Loucy (cell line): ENCODE measurements around the gene CBLL1.

Source experiments
- H2AFZ ChIP-seq: fragments of 200-600 bp; sonication (generic); 2 replicates; pipeline ENCODE4 v1.6.0; 2016; ENCODE audit warnings: antibody characterized with exemption, mild to moderate bottlenecking, low read length, moderate library complexity
- H3F3A ChIP-seq: fragments of 200-600 bp; 2 replicates; pipeline ENCODE4 v1.6.0; 2016; ENCODE audit warnings: antibody characterized with exemption, low read depth, mild to moderate bottlenecking
- H3K27me3 ChIP-seq: fragments of 200-600 bp; sonication (generic); 2 replicates; pipeline ENCODE4 v1.6.1; 2014; ENCODE audit warnings: low read length, mild to moderate bottlenecking; ENCODE audit not compliant: insufficient read depth, poor library complexity, severe bottlenecking
- H3K36me3 ChIP-seq: fragments of 200-600 bp; sonication (generic); 2 replicates; pipeline ENCODE4 v1.6.1; 2016; ENCODE audit warnings: low read length; ENCODE audit not compliant: insufficient read depth
- H3K4me1 ChIP-seq: fragments of 200-600 bp; sonication (generic); 2 replicates; pipeline ENCODE4 v1.5.1; 2014; ENCODE audit warnings: low read length, mild to moderate bottlenecking; ENCODE audit not compliant: insufficient read depth, poor library complexity, severe bottlenecking
- H3K4me2 ChIP-seq: fragments of 200-600 bp; sonication (generic); 2 replicates; pipeline ENCODE4 v1.6.0; 2014; ENCODE audit warnings: antibody characterized with exemption, low read length, low read depth, mild to moderate bottlenecking; ENCODE audit not compliant: poor library complexity, severe bottlenecking
- H3K4me3 ChIP-seq: fragments of 200-600 bp; sonication (generic); 2 replicates; pipeline ENCODE4 v1.5.1; 2014; ENCODE audit warnings: low read length, mild to moderate bottlenecking, mixed read lengths; ENCODE audit not compliant: poor library complexity, severe bottlenecking
- H3K79me2 ChIP-seq: fragments of 200-600 bp; sonication (generic); 2 replicates; pipeline ENCODE4 v1.6.1; 2014; ENCODE audit warnings: low read length; ENCODE audit not compliant: insufficient read depth
- H3K9ac ChIP-seq: fragments of 200-600 bp; sonication (generic); 2 replicates; pipeline ENCODE4 v1.6.0; 2014; ENCODE audit warnings: mild to moderate bottlenecking, low read depth, low read length, moderate library complexity; ENCODE audit not compliant: poor library complexity, severe bottlenecking
- H3K9me2 ChIP-seq: fragments of 200-600 bp; sonication (generic); replicated peaks from 2 replicates; pipeline ENCODE4 v1.6.1; 2016; ENCODE audit warnings: low read depth, low read length, mixed read lengths
- H3K9me3 ChIP-seq: fragments of 200-600 bp; sonication (generic); 2 replicates; pipeline ENCODE4 v1.6.1; 2014; ENCODE audit warnings: mild to moderate bottlenecking, antibody characterized with exemption, low read length, low read depth; ENCODE audit not compliant: insufficient read depth
- H4K20me1 ChIP-seq: fragments of 200-600 bp; sonication (generic); 2 replicates; pipeline ENCODE4 v1.6.0; 2014; ENCODE audit warnings: antibody characterized with exemption, low read length, mild to moderate bottlenecking; ENCODE audit not compliant: insufficient read depth, poor library complexity, severe bottlenecking
- CTCF ChIP-seq: fragments of 200-600 bp; sonication (generic); conservative IDR thresholded peaks from 2 replicates; pipeline ENCODE4 v1.5.1; 2014; ENCODE audit warnings: mild to moderate bottlenecking, antibody characterized with exemption, low read length
- EZH2phosphoT487 ChIP-seq: fragments of 200-600 bp; IDR thresholded peaks from 2 replicates; pipeline ENCODE4 v1.6.1; 2018; ENCODE audit warnings: antibody characterized with exemption, mild to moderate bottlenecking, moderate library complexity, borderline replicate concordance

Gene CBLL1

DNA sequence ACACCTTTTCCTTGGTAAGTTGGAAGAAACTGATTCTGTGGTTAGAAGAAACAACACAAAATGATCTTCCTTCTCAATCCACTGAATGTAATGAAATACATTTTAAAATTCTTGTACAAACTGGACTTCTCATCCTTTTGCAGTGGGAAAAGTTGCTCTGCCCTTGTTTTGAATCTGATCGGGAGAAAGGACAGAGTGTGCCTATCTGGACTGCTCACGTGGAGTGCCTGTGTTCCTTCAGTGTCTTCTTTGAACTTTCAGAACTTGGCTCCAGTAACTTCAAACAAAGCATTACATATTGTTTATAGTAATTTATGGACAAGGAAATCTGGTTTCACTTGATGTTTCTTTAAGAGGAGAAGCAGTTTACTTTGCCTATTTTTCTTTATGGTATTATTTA lies 42.0 kb downstream of the CBLL1 start:
- Histone ChIP-seq H3F3A (no peaks in the 10 kb centered on the region), H3K9me2 (no peaks in the 10 kb centered on the region), H3K4me3 (no peak overlapping the region), H3K27me3 (no peaks in the 10 kb centered on the region), H3K9ac (no peak overlapping the region), H2AFZ (no peak overlapping the region), H3K4me2 (no peak overlapping the region), H3K4me1 (no peaks in the 10 kb centered on the region), H3K79me2 (no peaks in the 10 kb centered on the region), H3K36me3 (no peaks in the 10 kb centered on the region), H4K20me1 (no peaks in the 10 kb centered on the region), H3K9me3 (no peaks in the 10 kb centered on the region)
- TF ChIP-seq CTCF (no peak), EZH2phosphoT487 (no peak)

- no peak overlapping the region for H3K4me2 ChIP-seq
- no peak overlapping the region for H3K9ac ChIP-seq
- TF ChIP-seq CTCF: no peak
- TF ChIP-seq EZH2phosphoT487: no peak
- no peaks in the 10 kb centered on the region for H3K27me3 ChIP-seq
- no peaks in the 10 kb centered on the region for H4K20me1 ChIP-seq
- no peaks in the 10 kb centered on the region for H3F3A ChIP-seq
- no peaks in the 10 kb centered on the region for H3K9me3 ChIP-seq
- no peaks in the 10 kb centered on the region for H3K9me2 ChIP-seq
- no peaks in the 10 kb centered on the region for H3K79me2 ChIP-seq
- H3K36me3 ChIP-seq: no peaks in the 10 kb centered on the region
- no peak overlapping the region for H3K4me3 ChIP-seq
- H2AFZ ChIP-seq: no peak overlapping the region
- no peaks in the 10 kb centered on the region for H3K4me1 ChIP-seq
Measured at GRCh38 chr7:107788216-107788615, 44.3 kb downstream of the CBLL1 start.

DNA sequence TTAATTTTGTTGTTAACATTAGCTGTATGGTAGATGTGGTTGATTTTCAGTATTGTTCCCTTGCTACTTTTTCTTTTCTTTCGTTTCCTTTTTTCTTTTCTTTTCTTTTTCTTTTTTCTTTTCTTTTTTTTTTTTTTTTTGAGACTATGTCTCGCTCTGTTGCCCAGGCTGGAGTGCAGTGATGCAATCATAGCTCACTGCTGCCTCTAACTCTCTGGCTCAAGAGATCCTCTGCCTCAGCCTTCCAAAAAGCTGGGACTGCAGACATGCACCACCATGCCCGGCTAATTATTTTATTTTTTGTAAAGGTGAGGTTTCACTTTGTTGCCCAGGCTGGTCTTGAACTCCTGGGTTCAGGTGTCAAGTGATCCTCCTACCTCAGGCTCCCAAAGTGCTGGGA lies 44.7 kb downstream of the CBLL1 start:
- TF ChIP-seq CTCF (no peak), EZH2phosphoT487 (no peak)
- no peaks in the 10 kb centered on the region for H3K36me3 ChIP-seq
- no peaks in the 10 kb centered on the region for H3F3A ChIP-seq
- H3K27me3 ChIP-seq: no peaks in the 10 kb centered on the region
- H3K79me2 ChIP-seq: no peaks in the 10 kb centered on the region
- no peak overlapping the region for H3K4me3 ChIP-seq
- no peak overlapping the region for H2AFZ ChIP-seq
- H3K4me1 ChIP-seq: no peaks in the 10 kb centered on the region
- no peaks in the 10 kb centered on the region for H3K9me2 ChIP-seq
- H3K9me3 ChIP-seq: no peaks in the 10 kb centered on the region
- no peak overlapping the region for H3K9ac ChIP-seq
- no peaks in the 10 kb centered on the region for H4K20me1 ChIP-seq
- no peak overlapping the region for H3K4me2 ChIP-seq
